Suprapubic skin (tissue), 4 donors: Measurements from ENCODE around the gene SV2A. TPM values are rescaled to one million over a fixed set of nuclear protein-coding genes. Genes with fewer than 3 reads are reported as not detected.

Source experiments
- DNase-seq, 2 donors: peaks; one replicate each; pipeline ENCODE4 v3.0.0-alpha.2; 2019; ENCODE audit warnings: low spot score in 2 of 2
- H3K27ac ChIP-seq: fragments of 200-600 bp; sonication (generic); one replicate; pipeline ENCODE4 v1.5.1; 2019
- H3K27me3 ChIP-seq: fragments of 200-600 bp; sonication (generic); one replicate; pipeline ENCODE4 v1.5.1; 2019
- H3K36me3 ChIP-seq: fragments of 200-600 bp; sonication (generic); one replicate; pipeline ENCODE4 v1.5.1; 2019
- H3K4me1 ChIP-seq: fragments of 200-600 bp; sonication (generic); one replicate; pipeline ENCODE4 v1.5.1; 2019
- H3K4me3 ChIP-seq: fragments of 200-600 bp; sonication (generic); one replicate; pipeline ENCODE4 v1.5.1; 2019; ENCODE audit warnings: mild to moderate bottlenecking
- H3K9me3 ChIP-seq: fragments of 200-600 bp; sonication (generic); one replicate; pipeline ENCODE4 v1.5.1; 2019
- EP300 ChIP-seq: sonication (generic); formaldehyde crosslinking; IDR thresholded peaks from one replicate; pipeline ENCODE4 v1.6.1; 2017; ENCODE audit warnings: antibody characterized with exemption
- POLR2A ChIP-seq, 2 donors: fragments of 450-650 bp; IDR thresholded peaks; one replicate each; pipeline ENCODE4 v1.6.1; 2017; ENCODE audit warnings: antibody characterized with exemption in 2 of 2, mild to moderate bottlenecking in 2 of 2, moderate library complexity in 2 of 2
- POLR2AphosphoS5 ChIP-seq, 3 donors: sonication (generic); formaldehyde crosslinking; IDR thresholded peaks; one replicate each; pipeline ENCODE4 v1.6.1; 2017; ENCODE audit warnings: antibody characterized with exemption in 3 of 3
- WGBS: methylation state at CpG from one replicate; pipeline ENCODE4 v1.1.5; 2018; 5-methylcytosine and 5-hydroxymethylcytosine counted together
- total RNA-seq, 4 donors: library from RNA; depleted of rRNA; stranded (reverse); fragments of >200 nt; gene quantifications; one replicate each; pipeline ENCODE4 v1.1.0, GENCODE V29; 2016
- TF ChIP-seq, protein P1 (sequence below), 2 donors: fragments of 200-600 bp in 1 of 2; fragments of 450-650 bp in 1 of 2; sonication (generic) in 1 of 2; IDR thresholded peaks; one replicate each; pipeline ENCODE4 v1.5.1; 2016 to 2019; ENCODE audit warnings: antibody characterized with exemption in 2 of 2, mild to moderate bottlenecking in 1 of 2, moderate library complexity in 1 of 2

SV2A gene
- total RNA-seq, 4 donors from 2014 or later = 0.48 to 1.3 (median 0.65) TPM

GRCh38 chr1:149925751-149926150 lies 8.1 kb upstream of the SV2A start:
- Histone ChIP-seq H3K27me3 (no peaks in the 10 kb centered on the region), H3K36me3 (peaks cover 52% of the 10 kb centered on the region), H3K9me3 (no peaks in the 10 kb centered on the region), H3K4me3 (no peak overlapping the region), H3K27ac (no peak overlapping the region), H3K4me1 (peaks cover 32% of the 10 kb centered on the region)
- no peak for TF ChIP-seq POLR2AphosphoS5 (IDR thresholded peaks at IDR 0.05)
- DNase-seq = no peak
- 78% methylated on average over 2 of the region's 2 CpGs for WGBS

DNA sequence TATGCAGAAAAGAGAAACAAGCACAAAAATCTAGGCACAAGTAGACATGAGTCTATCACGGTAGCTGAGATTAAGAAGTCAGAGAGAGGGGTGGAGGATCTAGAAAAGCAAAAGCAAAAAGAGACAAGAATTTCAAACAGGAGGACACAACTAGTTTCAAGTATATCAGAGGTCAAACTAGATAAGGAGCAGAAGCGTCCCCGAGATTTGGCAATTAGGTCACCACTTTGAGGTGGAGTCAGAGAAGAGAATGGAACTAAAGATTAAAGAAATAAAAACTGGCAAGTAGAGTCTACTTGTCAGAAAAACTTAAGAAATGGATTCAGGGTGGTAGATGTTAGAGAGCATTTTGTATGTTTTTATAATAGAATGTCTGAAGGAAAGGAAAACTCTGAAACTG lies 7.7 kb upstream of the SV2A start:
- Histone ChIP-seq H3K36me3 (peaks cover 48% of the 10 kb centered on the region), H3K4me1 (peaks cover 32% of the 10 kb centered on the region), H3K27me3 (no peaks in the 10 kb centered on the region), H3K9me3 (no peaks in the 10 kb centered on the region), H3K4me3 (no peak overlapping the region), H3K27ac (no peak overlapping the region)
- TF ChIP-seq POLR2A (IDR thresholded peaks at IDR 0.05) (no peak), EP300 (no peak), POLR2AphosphoS5 (IDR thresholded peaks at IDR 0.05) (no peak)
- TF ChIP-seq, protein P1, sequence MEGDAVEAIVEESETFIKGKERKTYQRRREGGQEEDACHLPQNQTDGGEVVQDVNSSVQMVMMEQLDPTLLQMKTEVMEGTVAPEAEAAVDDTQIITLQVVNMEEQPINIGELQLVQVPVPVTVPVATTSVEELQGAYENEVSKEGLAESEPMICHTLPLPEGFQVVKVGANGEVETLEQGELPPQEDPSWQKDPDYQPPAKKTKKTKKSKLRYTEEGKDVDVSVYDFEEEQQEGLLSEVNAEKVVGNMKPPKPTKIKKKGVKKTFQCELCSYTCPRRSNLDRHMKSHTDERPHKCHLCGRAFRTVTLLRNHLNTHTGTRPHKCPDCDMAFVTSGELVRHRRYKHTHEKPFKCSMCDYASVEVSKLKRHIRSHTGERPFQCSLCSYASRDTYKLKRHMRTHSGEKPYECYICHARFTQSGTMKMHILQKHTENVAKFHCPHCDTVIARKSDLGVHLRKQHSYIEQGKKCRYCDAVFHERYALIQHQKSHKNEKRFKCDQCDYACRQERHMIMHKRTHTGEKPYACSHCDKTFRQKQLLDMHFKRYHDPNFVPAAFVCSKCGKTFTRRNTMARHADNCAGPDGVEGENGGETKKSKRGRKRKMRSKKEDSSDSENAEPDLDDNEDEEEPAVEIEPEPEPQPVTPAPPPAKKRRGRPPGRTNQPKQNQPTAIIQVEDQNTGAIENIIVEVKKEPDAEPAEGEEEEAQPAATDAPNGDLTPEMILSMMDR (IDR thresholded peaks at IDR 0.05) = no peak
- no peak for DNase-seq
- WGBS = 83% methylated on average over 3 of the region's 3 CpGs

GRCh38 chr1:149923626-149924025 lies 6.0 kb upstream of the SV2A start:
- Histone ChIP-seq H3K27ac (no peak overlapping the region), H3K4me1 (peaks cover 31% of the 10 kb centered on the region), H3K27me3 (no peaks in the 10 kb centered on the region), H3K36me3 (peaks cover 42% of the 10 kb centered on the region), H3K9me3 (no peaks in the 10 kb centered on the region), H3K4me3 (no peak overlapping the region)
- 81% methylated on average over 10 of the region's 10 CpGs for WGBS
- DNase-seq = no peak
- TF ChIP-seq EP300 (no peak), POLR2A (IDR thresholded peaks at IDR 0.05) (no peak), POLR2AphosphoS5 (IDR thresholded peaks at IDR 0.05) (no peak)
- TF ChIP-seq, protein P1 (IDR thresholded peaks at IDR 0.05) = no peak

- peaks cover 4% of the 10 kb centered on the region for H3K4me1 ChIP-seq
- 25% methylated on average over 10 of the region's 10 CpGs for whole genome bisulfite sequencing
- H3K36me3 ChIP-seq = no peaks in the 10 kb centered on the region
- H3K27me3 ChIP-seq = peaks cover 9% of the 10 kb centered on the region
- TF ChIP-seq POLR2A (IDR thresholded peaks at IDR 0.05) (no peak), POLR2AphosphoS5 (IDR thresholded peaks at IDR 0.05) (no peak), EP300 (no peak)
- TF ChIP-seq, protein P1 (IDR thresholded peaks at IDR 0.05) = no peak
- no peak overlapping the region for H3K27ac ChIP-seq
- no peaks in the 10 kb centered on the region for H3K9me3 ChIP-seq
- no peak for DNase-seq
- H3K4me3 ChIP-seq = peak overlapping the region; percentile 45
Observed at GRCh38 chr1:149916898-149917252, 769 bp downstream of the SV2A start.

- Histone ChIP-seq H3K9me3 (no peaks in the 10 kb centered on the region), H3K27ac (no peak overlapping the region), H3K36me3 (no peaks in the 10 kb centered on the region), H3K27me3 (peaks cover 9% of the 10 kb centered on the region), H3K4me1 (peaks cover 4% of the 10 kb centered on the region), H3K4me3 (peak overlapping the region; percentile 45)
- TF ChIP-seq POLR2AphosphoS5 (IDR thresholded peaks at IDR 0.05) = no peak
- TF ChIP-seq, protein P1 (IDR thresholded peaks at IDR 0.05) = no peak
- TF ChIP-seq EP300 = no peak
- TF ChIP-seq POLR2A (IDR thresholded peaks at IDR 0.05) = no peak
- 32% methylated on average over 9 of the region's 9 CpGs for WGBS
- DNase-seq = no peak
Observed at GRCh38 chr1:149916193-149916897, 1.3 kb downstream of the SV2A start.
